Gastrocnemius medialis (tissue), 4 donors: Measurements from ENCODE around the gene FAM53A. TPM values are rescaled to one million over a fixed set of nuclear protein-coding genes. Genes with fewer than 3 reads are reported as not detected.

Experiments
- ATAC-seq, 2 donors: fragments of 150-250 bp; one replicate each; pipeline ENCODE4 v1.9.1; 2016
- DNase-seq, 2 donors: peaks; one replicate each; pipeline ENCODE4 v3.0.0-alpha.2; 2019
- H3K27ac ChIP-seq, 4 donors: fragments of 200-600 bp; sonication (generic); 1 replicate in 1 of 4; 2 replicates in 3 of 4; pipeline ENCODE4 v1.5.1; 2016 to 2018; ENCODE audit warnings: mild to moderate bottlenecking in 2 of 4, moderate library complexity in 1 of 4
- H3K27me3 ChIP-seq, 3 donors: fragments of 200-600 bp; sonication (generic) in 2 of 3; 1 replicate in 1 of 3; 2 replicates in 2 of 3; pipeline versions ENCODE4 v1.5.1 to v1.6.0; 2016 to 2019; ENCODE audit warnings: mild to moderate bottlenecking in 1 of 3, moderate library complexity in 1 of 3
- H3K36me3 ChIP-seq, 2 donors: fragments of 200-600 bp; sonication (generic) in 1 of 2; one replicate each; pipeline ENCODE4 v1.5.1; 2017 to 2018
- H3K4me1 ChIP-seq, 2 donors: fragments of 200-600 bp; sonication (generic) in 1 of 2; one replicate each; pipeline ENCODE4 v1.5.1; 2016 to 2017; ENCODE audit warnings: mild to moderate bottlenecking in 2 of 2
- H3K4me3 ChIP-seq, 4 donors: fragments of 200-600 bp; sonication (generic) in 3 of 4; 1 replicate in 1 of 4; 2 replicates in 3 of 4; pipeline ENCODE4 v1.5.1; 2016 to 2019; ENCODE audit warnings: mild to moderate bottlenecking in 2 of 4
- H3K9me3 ChIP-seq, 3 donors: fragments of 200-600 bp; sonication (generic) in 2 of 3; 1 replicate in 1 of 3; 2 replicates in 2 of 3; pipeline ENCODE4 v1.5.1; 2016 to 2019
- POLR2A ChIP-seq, 2 donors: fragments of 450-650 bp; IDR thresholded peaks; one replicate each; pipeline ENCODE4 v1.6.1; 2017; ENCODE audit warnings: antibody characterized with exemption in 2 of 2, mild to moderate bottlenecking in 2 of 2, moderate library complexity in 2 of 2
- in situ Hi-C, 4 donors: fragments of 200-750 bp; cut with MboI; loops; one replicate each; pipeline versions ENCODE4 v1.15.0 to v1.8.0; 2017; ENCODE audit warnings: low sequenced_read_pairs in 4 of 4
- intact Hi-C: fragments of 100-400 bp; cut with DNase I; formaldehyde crosslinking; loops from one replicate; pipeline ENCODE4 v1.15.1; 2023; ENCODE audit warnings: low total_unique reads
- total RNA-seq, 4 donors: library from RNA; depleted of rRNA; stranded (reverse); fragments of >200 nt; gene quantifications; one replicate each; pipeline versions ENCODE4 v1.1.0 to v1.2.3, GENCODE V29; 2016
- TF ChIP-seq, protein P1 (sequence below), 5 experiments: fragments of 450-650 bp in 3 of 5; fragments of 200-600 bp in 2 of 5; sonication (generic) in 2 of 5; IDR thresholded peaks in 4 of 5; conservative IDR thresholded peaks in 1 of 5; 1 replicate in 4 of 5; 2 replicates in 1 of 5; pipeline ENCODE4 v1.5.1; 2016 to 2019; ENCODE audit warnings: antibody characterized with exemption in 5 of 5, mild to moderate bottlenecking in 3 of 5, moderate library complexity in 3 of 5

FAM53A gene
- total RNA-seq, 4 donors from 2014 or later, result 1.8 to 5.2 (median 2.8) TPM

DNA sequence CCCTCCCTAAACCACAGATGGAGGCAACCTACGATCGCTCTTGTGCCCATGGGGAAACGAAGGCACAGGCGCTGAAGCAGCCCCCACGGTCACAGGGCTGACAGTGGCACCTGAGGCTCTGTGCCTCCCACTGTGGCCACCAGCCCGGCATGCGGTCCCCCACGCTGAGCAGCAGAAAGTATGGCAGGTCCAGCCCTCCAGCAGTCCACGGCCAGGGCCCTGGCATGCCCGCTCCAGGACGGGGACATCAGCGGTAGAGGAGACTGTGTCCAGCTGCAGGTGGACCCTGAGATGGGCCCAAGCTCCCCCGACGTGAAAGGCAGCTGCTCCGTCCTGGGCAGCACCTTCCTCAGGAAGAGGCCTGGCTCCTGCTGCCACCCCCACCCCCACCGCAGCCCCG lies 61.2 kb downstream of the FAM53A start:
- intact Hi-C loops, result no loop called here

DNA sequence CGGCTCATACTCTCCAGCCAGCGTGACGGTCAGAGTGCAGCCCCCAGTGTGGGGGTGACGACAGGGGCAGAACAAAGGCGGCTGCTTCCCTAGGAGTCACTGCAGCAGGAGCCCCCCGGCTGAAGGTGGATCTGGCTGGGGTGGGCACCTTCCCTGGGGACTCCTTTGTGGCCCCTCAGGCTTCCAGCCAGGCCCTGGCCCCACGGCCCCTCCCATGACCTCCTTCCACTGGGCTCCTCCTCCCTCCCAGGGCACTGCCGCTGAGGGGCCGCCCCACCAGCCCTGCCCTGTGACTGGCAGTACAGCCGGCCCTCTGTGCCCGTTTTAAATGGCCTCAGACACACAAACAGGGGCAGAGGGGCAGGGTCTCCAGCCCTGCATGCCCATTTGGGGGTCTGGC lies 61.9 kb downstream of the FAM53A start:
- Histone ChIP-seq H3K36me3 (no peaks in the 10 kb centered on the region), H3K9me3 (no peaks in the 10 kb centered on the region), H3K4me1 (no peaks in the 10 kb centered on the region), H3K4me3 (no peak overlapping the region), H3K27ac (no peak overlapping the region), H3K27me3 (no peaks in the 10 kb centered on the region)
- no peak for TF ChIP-seq POLR2A (IDR thresholded peaks at IDR 0.05)
- TF ChIP-seq, protein P1, sequence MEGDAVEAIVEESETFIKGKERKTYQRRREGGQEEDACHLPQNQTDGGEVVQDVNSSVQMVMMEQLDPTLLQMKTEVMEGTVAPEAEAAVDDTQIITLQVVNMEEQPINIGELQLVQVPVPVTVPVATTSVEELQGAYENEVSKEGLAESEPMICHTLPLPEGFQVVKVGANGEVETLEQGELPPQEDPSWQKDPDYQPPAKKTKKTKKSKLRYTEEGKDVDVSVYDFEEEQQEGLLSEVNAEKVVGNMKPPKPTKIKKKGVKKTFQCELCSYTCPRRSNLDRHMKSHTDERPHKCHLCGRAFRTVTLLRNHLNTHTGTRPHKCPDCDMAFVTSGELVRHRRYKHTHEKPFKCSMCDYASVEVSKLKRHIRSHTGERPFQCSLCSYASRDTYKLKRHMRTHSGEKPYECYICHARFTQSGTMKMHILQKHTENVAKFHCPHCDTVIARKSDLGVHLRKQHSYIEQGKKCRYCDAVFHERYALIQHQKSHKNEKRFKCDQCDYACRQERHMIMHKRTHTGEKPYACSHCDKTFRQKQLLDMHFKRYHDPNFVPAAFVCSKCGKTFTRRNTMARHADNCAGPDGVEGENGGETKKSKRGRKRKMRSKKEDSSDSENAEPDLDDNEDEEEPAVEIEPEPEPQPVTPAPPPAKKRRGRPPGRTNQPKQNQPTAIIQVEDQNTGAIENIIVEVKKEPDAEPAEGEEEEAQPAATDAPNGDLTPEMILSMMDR (IDR thresholded peaks at IDR 0.05 in 4 of 5, conservative IDR thresholded peaks at IDR 0.05 in 1 of 5), result no peak
- intact Hi-C loops (no loop called here), in situ Hi-C loops (no loop called here)
- ATAC-seq, result no peak
- DNase-seq, result no peak

More for the DNA sequence above, 61.2 kb downstream of the FAM53A start:
- ATAC-seq (no peak), DNase-seq (no peak)
- TF ChIP-seq, protein P1 (IDR thresholded peaks at IDR 0.05 in 4 of 5, conservative IDR thresholded peaks at IDR 0.05 in 1 of 5), result no peak
- no peak for TF ChIP-seq POLR2A (IDR thresholded peaks at IDR 0.05)
- in situ Hi-C loops, result no loop called here
- Histone ChIP-seq H3K4me1 (no peaks in the 10 kb centered on the region), H3K4me3 (no peak overlapping the region), H3K27ac (no peak overlapping the region), H3K36me3 (no peaks in the 10 kb centered on the region), H3K27me3 (no peaks in the 10 kb centered on the region), H3K9me3 (no peaks in the 10 kb centered on the region)

DNA sequence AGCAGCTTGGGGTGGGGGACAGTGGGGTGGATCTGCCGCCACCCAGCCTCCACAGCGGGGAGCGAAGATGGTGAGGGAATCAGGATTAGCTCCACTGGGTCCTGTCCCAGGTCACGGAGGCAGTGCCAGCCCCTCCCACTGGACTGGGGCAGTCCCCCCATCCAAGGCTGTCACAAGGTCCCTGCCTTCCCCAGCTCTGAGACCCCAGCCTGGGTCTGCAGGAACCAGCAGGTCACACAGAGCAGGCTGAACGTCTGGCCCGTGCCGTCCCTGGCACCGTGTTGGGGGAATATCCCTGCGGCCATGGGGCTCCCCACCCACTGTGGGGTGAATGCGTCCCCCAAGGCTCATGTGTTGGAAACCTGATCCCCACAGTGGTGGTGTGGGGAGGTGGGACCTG lies 62.6 kb downstream of the FAM53A start:
- Histone ChIP-seq H3K4me3 (no peak overlapping the region), H3K36me3 (no peaks in the 10 kb centered on the region), H3K9me3 (no peaks in the 10 kb centered on the region), H3K27ac (no peak overlapping the region), H3K4me1 (no peaks in the 10 kb centered on the region), H3K27me3 (no peaks in the 10 kb centered on the region)
- TF ChIP-seq POLR2A (IDR thresholded peaks at IDR 0.05), result no peak
- TF ChIP-seq, protein P1 (IDR thresholded peaks at IDR 0.05 in 4 of 5, conservative IDR thresholded peaks at IDR 0.05 in 1 of 5), result no peak
- ATAC-seq (no peak), DNase-seq (no peak)
- in situ Hi-C loops, result no loop called here
- intact Hi-C loops, result no loop called here

DNA sequence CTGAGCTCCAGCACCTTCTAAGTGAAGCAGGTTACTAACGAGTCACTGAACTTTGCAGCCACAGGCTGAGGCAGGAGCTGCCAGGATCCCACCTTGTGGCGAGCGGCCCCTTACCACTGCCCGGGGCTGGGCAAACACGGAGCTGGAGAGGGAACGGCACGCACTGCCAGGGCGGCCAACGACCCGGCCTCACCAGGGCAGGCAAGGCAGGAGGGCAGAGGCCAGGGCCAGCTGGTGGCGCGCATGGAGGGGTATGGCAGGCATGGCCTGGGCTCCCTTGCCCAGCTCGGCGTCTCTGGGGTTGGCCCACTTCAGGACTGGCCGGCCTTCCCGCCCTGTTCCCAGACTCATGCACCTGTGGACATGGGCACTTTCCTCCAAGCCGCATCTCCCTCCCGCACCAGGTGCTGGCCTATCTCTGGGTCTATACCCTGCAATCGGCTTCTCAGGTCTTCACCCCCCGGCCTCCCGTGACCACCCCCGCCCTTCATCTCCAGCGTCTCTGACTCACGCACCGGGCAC lies 64.9 kb downstream of the FAM53A start:
- Histone ChIP-seq H3K27me3 (peaks cover 0 to 2% (median 0%) of the 10 kb centered on the region in 3 donors), H3K4me1 (no peaks in the 10 kb centered on the region), H3K36me3 (no peaks in the 10 kb centered on the region), H3K4me3 (no peak overlapping the region), H3K27ac (no peak overlapping the region), H3K9me3 (no peaks in the 10 kb centered on the region)
- in situ Hi-C loops, result no loop called here
- TF ChIP-seq, protein P1 (IDR thresholded peaks at IDR 0.05 in 4 of 5, conservative IDR thresholded peaks at IDR 0.05 in 1 of 5), result no peak
- no peak for TF ChIP-seq POLR2A (IDR thresholded peaks at IDR 0.05)
- ATAC-seq (no peak), DNase-seq (no peak)
- intact Hi-C loops, result no loop called here

DNA sequence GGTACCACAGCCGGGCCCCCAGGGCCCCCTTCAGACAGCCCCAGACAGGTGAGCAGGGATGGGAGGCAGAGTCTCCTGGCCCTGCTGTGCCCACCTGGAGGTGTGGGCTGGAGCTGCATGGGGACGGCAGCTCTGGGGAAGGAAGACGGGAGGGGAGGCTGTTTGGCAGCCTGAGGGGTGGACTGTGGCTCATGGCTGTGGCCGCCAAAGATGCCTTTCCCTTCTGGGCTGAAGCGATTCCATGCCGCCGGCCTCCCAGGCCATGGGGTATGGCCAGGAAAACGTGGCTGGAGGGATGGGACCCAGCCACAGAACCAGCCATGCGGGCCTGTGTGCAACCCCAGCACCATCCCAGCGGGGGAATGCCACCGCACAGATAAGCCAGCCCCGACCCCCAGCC lies 65.7 kb downstream of the FAM53A start:
- ATAC-seq (no peak), DNase-seq (no peak)
- H3K27ac ChIP-seq, result no peak overlapping the region
- H3K27me3 ChIP-seq, result peaks cover 0 to 2% (median 0%) of the 10 kb centered on the region in 3 donors
- H3K4me1 ChIP-seq, result no peaks in the 10 kb centered on the region
- in situ Hi-C loops, result no loop called here
- H3K4me3 ChIP-seq, result no peak overlapping the region
- no peaks in the 10 kb centered on the region for H3K9me3 ChIP-seq
- H3K36me3 ChIP-seq, result no peaks in the 10 kb centered on the region
- intact Hi-C loops, result no loop called here
- TF ChIP-seq POLR2A (IDR thresholded peaks at IDR 0.05), result no peak
- TF ChIP-seq, protein P1 (IDR thresholded peaks at IDR 0.05 in 4 of 5, conservative IDR thresholded peaks at IDR 0.05 in 1 of 5), result no peak
